GM12878 (cell line): ENCODE results near the gene SERTAD2. TPM values are rescaled to one million over a fixed set of nuclear protein-coding genes. Genes with fewer than 3 reads are reported as not detected.
A peak's percentile ranks its signal among the peaks of the same experiment; 100 is the strongest.

Source experiments
- BRCA1 ChIP-seq: IDR thresholded peaks from 2 replicates; pipeline ENCODE4 v1.6.1; 2011; ENCODE audit warnings: low read depth, low read length, improper control_type of control experiment
- CBX3 ChIP-seq: fragments of 200-600 bp; sonication (generic); IDR thresholded peaks from 2 replicates; pipeline ENCODE4 v1.6.1; 2016; ENCODE audit warnings: low read depth, borderline replicate concordance
- DPF2 ChIP-seq: fragments of 450-650 bp; IDR thresholded peaks from 2 replicates; pipeline ENCODE4 v1.6.1; 2017; ENCODE audit warnings: mild to moderate bottlenecking
- EED ChIP-seq: sonication (generic); IDR thresholded peaks from 2 replicates; pipeline ENCODE4 v1.6.1; 2016; ENCODE audit warnings: antibody characterized with exemption, low read depth
- FOXK2 ChIP-seq: fragments of 450-650 bp; IDR thresholded peaks from 2 replicates; pipeline ENCODE4 v1.6.1; 2017; ENCODE audit warnings: mild to moderate bottlenecking, moderate library complexity
- IRF3 ChIP-seq: fragments of 450-650 bp; IDR thresholded peaks from 2 replicates; pipeline ENCODE4 v1.6.1; 2014; ENCODE audit warnings: mild to moderate bottlenecking
- KDM1A ChIP-seq: fragments of 200-600 bp; sonication (generic); IDR thresholded peaks from 2 replicates; pipeline ENCODE4 v1.6.1; 2016; ENCODE audit warnings: borderline replicate concordance
- MXI1 ChIP-seq: fragments of 150-350 bp; IDR thresholded peaks from 2 replicates; pipeline ENCODE4 v1.6.1; 2011; ENCODE audit warnings: low read depth, mild to moderate bottlenecking, inconsistent platforms, low read length, improper control_type of control experiment
- NFYA ChIP-seq: IDR thresholded peaks from 2 replicates; pipeline ENCODE4 v1.6.1; 2011; ENCODE audit warnings: low read depth, mild to moderate bottlenecking, low read length, improper control_type of control experiment, borderline replicate concordance
- NR2C2 ChIP-seq: IDR thresholded peaks from 2 replicates; pipeline ENCODE4 v1.6.1; 2011; ENCODE audit warnings: borderline replicate concordance, low read depth; ENCODE audit not compliant: control insufficient read depth, insufficient read length
- PML ChIP-seq: IDR thresholded peaks from 2 replicates; pipeline ENCODE4 v1.6.1; 2012; ENCODE audit warnings: low read length, inconsistent platforms
- RAD21 ChIP-seq: IDR thresholded peaks from 2 replicates; pipeline ENCODE4 v1.6.1; 2011; ENCODE audit warnings: mild to moderate bottlenecking, low read depth, low read length, moderate library complexity; ENCODE audit not compliant: insufficient read depth
- RELA ChIP-seq: fragments of 450-650 bp; IDR thresholded peaks from 2 replicates; pipeline ENCODE4 v1.8.0; 2014; ENCODE audit warnings: borderline replicate concordance; ENCODE audit not compliant: partially characterized antibody
- SPI1 ChIP-seq: IDR thresholded peaks from 2 replicates; pipeline ENCODE4 v1.6.1; 2011; ENCODE audit warnings: low read depth, mild to moderate bottlenecking, low read length, moderate library complexity, borderline replicate concordance; ENCODE audit not compliant: insufficient read depth
- SRF ChIP-seq, 2 experiments: IDR thresholded peaks; 2 replicates each; pipeline ENCODE4 v1.6.1; 2011; ENCODE audit warnings: low read depth in 2 of 2, low read length in 2 of 2, mild to moderate bottlenecking in 1 of 2, moderate library complexity in 1 of 2
- polyA plus RNA-seq, 11 experiments: library from polyadenylated mRNA; depleted of rRNA in 4 of 11; unstranded in 6 of 11; stranded (reverse) in 5 of 11; fragments of >200 nt; fragmentation: Nextera tagmentation in 4 of 11; fragmentation: Illumina TruSeq in 1 of 11; extraction: Ambion mirVana in 4 of 11; extraction: Trizol in 1 of 11; gene quantifications; 1 replicate in 1 of 11; 2 replicates in 10 of 11; pipeline versions ENCODE4 v1.2.1 to v1.2.3, GENCODE V29; 2011 to 2016; ENCODE audit warnings: inconsistent platforms in 2 of 11, missing spikeins in 2 of 11, low read depth in 1 of 11
- total RNA-seq, 4 experiments: library from RNA; depleted of rRNA in 3 of 4; stranded (reverse); fragments of >200 nt in 3 of 4; fragmentation: Illumina TruSeq in 1 of 4; extraction: Trizol in 1 of 4; gene quantifications; 2 replicates each; pipeline versions ENCODE4 v1.2.1 to v1.2.3, GENCODE V29; 2013 to 2021
- TF ChIP-seq, protein P1 (sequence below): fragments of 450-650 bp; conservative IDR thresholded peaks from 2 replicates; pipeline ENCODE4 v1.6.1; 2017; ENCODE audit warnings: mild to moderate bottlenecking, moderate library complexity
- TF ChIP-seq, protein P2 (sequence below): fragments of 450-650 bp; IDR thresholded peaks from 2 replicates; pipeline ENCODE4 v1.6.1; 2017; ENCODE audit warnings: mild to moderate bottlenecking, moderate library complexity
- TF ChIP-seq, protein P3 (sequence below), 3 experiments: IDR thresholded peaks in 2 of 3; conservative IDR thresholded peaks in 1 of 3; 2 replicates each; pipeline ENCODE4 v1.5.1; 2011; ENCODE audit warnings: low read depth in 3 of 3, low read length in 3 of 3, mild to moderate bottlenecking in 3 of 3, control low read depth in 2 of 3, moderate library complexity in 2 of 3, inconsistent platforms in 1 of 3, mixed read lengths in 1 of 3; ENCODE audit not compliant: control insufficient read depth in 2 of 3, insufficient read depth in 1 of 3; ENCODE audit errors: extremely low read depth in 1 of 3

SERTAD2 gene
- total and polyA plus RNA-seq, 10 of the 15 experiments (the other 5 are each of a cell fraction or from before 2014, with no cell fraction given), result 7.9 to 28.7 (median 20.1) TPM

DNA sequence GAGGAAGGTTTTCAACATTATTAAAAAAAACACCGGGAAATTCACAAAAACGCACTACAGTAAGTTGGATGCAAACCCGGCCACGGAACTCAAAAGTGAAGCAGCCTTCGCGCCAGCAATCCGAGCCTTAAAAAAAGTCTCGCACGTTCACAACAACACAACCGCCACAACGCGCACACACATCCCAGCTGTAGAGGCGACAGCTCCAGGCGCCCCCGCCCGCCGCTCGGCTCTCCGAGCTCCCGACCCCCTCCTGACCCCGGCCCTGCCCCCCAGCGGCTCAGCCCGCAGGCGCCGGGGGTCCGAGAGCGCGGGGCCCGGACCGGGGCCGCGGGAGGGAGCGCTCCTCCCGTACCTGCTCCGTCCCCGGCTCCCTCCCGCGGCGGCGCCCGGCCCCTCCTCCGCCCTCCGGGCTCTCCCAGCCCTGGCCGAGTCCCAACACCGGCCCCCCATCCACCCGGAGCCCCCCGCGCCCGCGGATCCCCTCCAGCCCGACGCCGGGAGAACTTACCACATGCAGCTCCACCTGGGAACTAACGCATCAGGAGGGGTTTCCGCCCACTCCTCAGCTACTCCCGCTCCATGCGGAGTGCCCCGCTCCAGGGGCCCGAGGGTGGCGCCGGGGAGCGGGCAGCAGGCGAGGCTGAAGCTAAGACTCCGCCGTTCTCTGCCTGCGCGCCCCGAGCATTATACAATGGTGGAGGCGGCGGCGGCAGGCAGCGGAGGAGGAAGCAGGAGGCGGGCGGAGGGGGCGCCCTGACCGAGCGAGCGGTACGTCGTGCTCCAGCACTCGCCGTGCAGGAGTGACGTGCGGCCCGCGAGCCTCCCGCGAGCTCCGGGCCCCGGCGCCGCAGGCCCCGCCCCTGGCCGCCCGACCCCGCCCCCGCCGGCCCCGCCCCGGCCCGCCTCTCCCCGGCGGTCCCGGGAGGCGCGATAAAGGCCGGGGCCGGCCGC, at the start of gene SERTAD2 (continued):
- TF ChIP-seq, protein P1, sequence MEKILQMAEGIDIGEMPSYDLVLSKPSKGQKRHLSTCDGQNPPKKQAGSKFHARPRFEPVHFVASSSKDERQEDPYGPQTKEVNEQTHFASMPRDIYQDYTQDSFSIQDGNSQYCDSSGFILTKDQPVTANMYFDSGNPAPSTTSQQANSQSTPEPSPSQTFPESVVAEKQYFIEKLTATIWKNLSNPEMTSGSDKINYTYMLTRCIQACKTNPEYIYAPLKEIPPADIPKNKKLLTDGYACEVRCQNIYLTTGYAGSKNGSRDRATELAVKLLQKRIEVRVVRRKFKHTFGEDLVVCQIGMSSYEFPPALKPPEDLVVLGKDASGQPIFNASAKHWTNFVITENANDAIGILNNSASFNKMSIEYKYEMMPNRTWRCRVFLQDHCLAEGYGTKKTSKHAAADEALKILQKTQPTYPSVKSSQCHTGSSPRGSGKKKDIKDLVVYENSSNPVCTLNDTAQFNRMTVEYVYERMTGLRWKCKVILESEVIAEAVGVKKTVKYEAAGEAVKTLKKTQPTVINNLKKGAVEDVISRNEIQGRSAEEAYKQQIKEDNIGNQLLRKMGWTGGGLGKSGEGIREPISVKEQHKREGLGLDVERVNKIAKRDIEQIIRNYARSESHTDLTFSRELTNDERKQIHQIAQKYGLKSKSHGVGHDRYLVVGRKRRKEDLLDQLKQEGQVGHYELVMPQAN, result peak; percentile 24; the same call in 1 of the 2 replicates
- TF ChIP-seq PML (0 out of 2 replicates have a peak, but pooled peaks have one; percentile 5), SPI1 (no peak), SRF (IDR thresholded peaks at IDR 0.05; ENCODE audit: low read depth in 2 of 2, low read length in 2 of 2) (no peak), DPF2 (peak; percentile 9; the same call in 1 of the 2 replicates), CBX3 (no peak), NFYA (no peak), NR2C2 (no peak), FOXK2 (no peak), KDM1A (no peak), RAD21 (0 out of 2 replicates have a peak, but pooled peaks have one; percentile 19), EED (peak; percentile 25; the same call in 1 of the 2 replicates), RELA (no peak), BRCA1 (no peak), MXI1 (0 out of 2 replicates have a peak, but pooled peaks have one; percentile 7), IRF3 (no peak)
- TF ChIP-seq, protein P2, sequence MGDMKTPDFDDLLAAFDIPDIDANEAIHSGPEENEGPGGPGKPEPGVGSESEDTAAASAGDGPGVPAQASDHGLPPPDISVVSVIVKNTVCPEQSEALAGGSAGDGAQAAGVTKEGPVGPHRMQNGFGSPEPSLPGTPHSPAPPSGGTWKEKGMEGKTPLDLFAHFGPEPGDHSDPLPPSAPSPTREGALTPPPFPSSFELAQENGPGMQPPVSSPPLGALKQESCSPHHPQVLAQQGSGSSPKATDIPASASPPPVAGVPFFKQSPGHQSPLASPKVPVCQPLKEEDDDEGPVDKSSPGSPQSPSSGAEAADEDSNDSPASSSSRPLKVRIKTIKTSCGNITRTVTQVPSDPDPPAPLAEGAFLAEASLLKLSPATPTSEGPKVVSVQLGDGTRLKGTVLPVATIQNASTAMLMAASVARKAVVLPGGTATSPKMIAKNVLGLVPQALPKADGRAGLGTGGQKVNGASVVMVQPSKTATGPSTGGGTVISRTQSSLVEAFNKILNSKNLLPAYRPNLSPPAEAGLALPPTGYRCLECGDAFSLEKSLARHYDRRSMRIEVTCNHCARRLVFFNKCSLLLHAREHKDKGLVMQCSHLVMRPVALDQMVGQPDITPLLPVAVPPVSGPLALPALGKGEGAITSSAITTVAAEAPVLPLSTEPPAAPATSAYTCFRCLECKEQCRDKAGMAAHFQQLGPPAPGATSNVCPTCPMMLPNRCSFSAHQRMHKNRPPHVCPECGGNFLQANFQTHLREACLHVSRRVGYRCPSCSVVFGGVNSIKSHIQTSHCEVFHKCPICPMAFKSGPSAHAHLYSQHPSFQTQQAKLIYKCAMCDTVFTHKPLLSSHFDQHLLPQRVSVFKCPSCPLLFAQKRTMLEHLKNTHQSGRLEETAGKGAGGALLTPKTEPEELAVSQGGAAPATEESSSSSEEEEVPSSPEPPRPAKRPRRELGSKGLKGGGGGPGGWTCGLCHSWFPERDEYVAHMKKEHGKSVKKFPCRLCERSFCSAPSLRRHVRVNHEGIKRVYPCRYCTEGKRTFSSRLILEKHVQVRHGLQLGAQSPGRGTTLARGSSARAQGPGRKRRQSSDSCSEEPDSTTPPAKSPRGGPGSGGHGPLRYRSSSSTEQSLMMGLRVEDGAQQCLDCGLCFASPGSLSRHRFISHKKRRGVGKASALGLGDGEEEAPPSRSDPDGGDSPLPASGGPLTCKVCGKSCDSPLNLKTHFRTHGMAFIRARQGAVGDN, result peak; percentile 35; the same call in 1 of the 2 replicates
- TF ChIP-seq, protein P3, sequence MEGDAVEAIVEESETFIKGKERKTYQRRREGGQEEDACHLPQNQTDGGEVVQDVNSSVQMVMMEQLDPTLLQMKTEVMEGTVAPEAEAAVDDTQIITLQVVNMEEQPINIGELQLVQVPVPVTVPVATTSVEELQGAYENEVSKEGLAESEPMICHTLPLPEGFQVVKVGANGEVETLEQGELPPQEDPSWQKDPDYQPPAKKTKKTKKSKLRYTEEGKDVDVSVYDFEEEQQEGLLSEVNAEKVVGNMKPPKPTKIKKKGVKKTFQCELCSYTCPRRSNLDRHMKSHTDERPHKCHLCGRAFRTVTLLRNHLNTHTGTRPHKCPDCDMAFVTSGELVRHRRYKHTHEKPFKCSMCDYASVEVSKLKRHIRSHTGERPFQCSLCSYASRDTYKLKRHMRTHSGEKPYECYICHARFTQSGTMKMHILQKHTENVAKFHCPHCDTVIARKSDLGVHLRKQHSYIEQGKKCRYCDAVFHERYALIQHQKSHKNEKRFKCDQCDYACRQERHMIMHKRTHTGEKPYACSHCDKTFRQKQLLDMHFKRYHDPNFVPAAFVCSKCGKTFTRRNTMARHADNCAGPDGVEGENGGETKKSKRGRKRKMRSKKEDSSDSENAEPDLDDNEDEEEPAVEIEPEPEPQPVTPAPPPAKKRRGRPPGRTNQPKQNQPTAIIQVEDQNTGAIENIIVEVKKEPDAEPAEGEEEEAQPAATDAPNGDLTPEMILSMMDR (IDR thresholded peaks at IDR 0.05 in 2 of 3, conservative IDR thresholded peaks at IDR 0.05 in 1 of 3; ENCODE audit: control insufficient read depth in 2 of 3, extremely low read depth in 1 of 3, insufficient read depth in 1 of 3, low read depth in 3 of 3, low read length in 3 of 3), result 0 out of 6 replicates have a peak, but pooled peaks of 1 of the 3 experiments have one; percentile 6
